Neural progenitor cell (in vitro differentiated cells): Measurements from ENCODE around the gene CYYR1.

Experiments
- CTCF ChIP-seq: fragments of 200-600 bp; sonication (generic); IDR thresholded peaks from 2 replicates; pipeline ENCODE4 v1.5.1; 2017; ENCODE audit warnings: antibody characterized with exemption, mild to moderate bottlenecking
- EZH2 ChIP-seq: fragments of 200-600 bp; sonication (generic); IDR thresholded peaks from 2 replicates; pipeline ENCODE4 v1.6.1; 2017; ENCODE audit warnings: antibody characterized with exemption, mild to moderate bottlenecking, moderate library complexity
- EZH2phosphoT487 ChIP-seq: fragments of 200-600 bp; sonication (generic); IDR thresholded peaks from 2 replicates; pipeline ENCODE4 v1.6.1; 2017; ENCODE audit warnings: antibody characterized with exemption

DNA sequence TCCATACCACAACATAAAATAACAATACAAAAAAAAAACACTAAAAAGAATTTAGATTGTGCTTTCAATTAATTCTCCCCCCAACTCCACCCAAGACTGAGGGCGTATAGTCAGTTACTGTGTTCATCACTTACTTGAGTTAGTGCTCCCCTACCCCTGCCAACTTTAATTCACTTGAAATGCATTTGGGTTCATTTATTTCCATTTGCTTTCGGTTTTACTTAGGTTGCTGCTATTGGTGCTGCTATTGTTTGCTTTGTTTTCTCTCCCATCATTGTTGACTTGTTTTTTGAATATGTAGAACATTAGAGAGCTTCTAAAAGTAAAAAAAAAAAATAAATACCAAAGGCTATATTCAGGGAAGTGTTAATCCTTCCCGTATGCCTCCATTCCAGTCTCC, 10.7 kb upstream of the CYYR1 start:
- TF ChIP-seq CTCF (no peak), EZH2 (no peak), EZH2phosphoT487 (no peak)
